Heart right ventricle (tissue), 16 donors: ENCODE data around the gene P3H2. TPM values are rescaled to one million over a fixed set of nuclear protein-coding genes. Genes with fewer than 3 reads are reported as not detected.

Experiments
- ATAC-seq, 8 donors: fragments of 200-7000 bp; cut with Tn5 transposase; one replicate each; pipeline ENCODE4 v1.9.1; 2020; ENCODE audit warnings: mild to moderate bottlenecking in 8 of 8, moderate library complexity in 8 of 8, moderate number of reproducible peaks in 1 of 8
- DNase-seq, 2 donors: peaks; one replicate each; pipeline ENCODE4 v3.0.0-alpha.2; 2020
- H3K27ac ChIP-seq, 10 donors: fragments of 200-600 bp; sonication (generic) in 2 of 10; one replicate each; pipeline versions ENCODE4 v1.5.0 to v1.8.0; 2020 to 2022; ENCODE audit warnings: mild to moderate bottlenecking in 3 of 10
- H3K27me3 ChIP-seq, 7 donors: fragments of 200-600 bp; one replicate each; pipeline ENCODE4 v1.8.0; 2021 to 2022; ENCODE audit warnings: mild to moderate bottlenecking in 2 of 7
- H3K36me3 ChIP-seq, 9 donors: fragments of 200-600 bp; sonication (generic) in 1 of 9; one replicate each; pipeline versions ENCODE4 v1.5.0 to v1.8.0; 2020 to 2022; ENCODE audit warnings: mild to moderate bottlenecking in 2 of 9
- H3K4me1 ChIP-seq, 9 donors: fragments of 200-600 bp; sonication (generic) in 1 of 9; one replicate each; pipeline versions ENCODE4 v1.5.0 to v1.8.0; 2020 to 2022; ENCODE audit warnings: mild to moderate bottlenecking in 4 of 9
- H3K4me3 ChIP-seq, 10 donors: fragments of 200-600 bp; sonication (generic) in 2 of 10; one replicate each; pipeline versions ENCODE4 v1.5.0 to v1.8.0; 2020 to 2022; ENCODE audit warnings: mild to moderate bottlenecking in 7 of 10, moderate library complexity in 2 of 10
- H3K9me3 ChIP-seq, 11 donors: fragments of 200-600 bp in 10 of 11; sonication (generic) in 2 of 11; one replicate each; pipeline versions ENCODE4 v1.5.0 to v1.8.0; 2013 to 2022; ENCODE audit warnings: mild to moderate bottlenecking in 2 of 11, control low read depth in 1 of 11, moderate library complexity in 1 of 11
- WGBS, 2 donors: extraction: QIAGEN DNeasy Blood & Tissue Kit; methylation state at CpG; one replicate each; pipeline ENCODE4 v1.1.7; 2013; ENCODE audit warnings: inconsistent platforms in 1 of 2; 5-methylcytosine and 5-hydroxymethylcytosine counted together
- intact Hi-C, 10 donors: fragments of 100-400 bp; cut with DNase I; formaldehyde crosslinking; loops; one replicate each; pipeline versions ENCODE4 v1.11.1 to v1.14.2; 2022
- polyA plus RNA-seq, 2 donors: library from polyadenylated mRNA; stranded (reverse); fragments of 200-250 nt; gene quantifications; one replicate each; pipeline ENCODE4 v1.2.3, GENCODE V29; 2013
- total RNA-seq, 10 donors: library from RNA; stranded (reverse); fragmentation: NEBNext Ultra II Directional in 3 of 10; extraction: Animal tissue kit (Norgen Biotek cat#: 25700) in 3 of 10; gene quantifications; one replicate each; pipeline versions ENCODE4 v1.2.1 to v1.2.4, GENCODE V29; 2021 to 2023
- TF ChIP-seq, protein P1 (sequence below), 9 donors: fragments of 200-600 bp; sonication (generic) in 2 of 9; IDR thresholded peaks; one replicate each; pipeline versions ENCODE4 v1.5.0 to v1.8.0; 2021 to 2022; ENCODE audit warnings: antibody characterized with exemption in 9 of 9, mild to moderate bottlenecking in 5 of 9, moderate library complexity in 1 of 9
- donor health status: Arrhythmogenic right ventricular cardiomyopathy.
- donor health status: ischemic (EF 13 %, LVEDD 7.1; RV severe dilation, severe dysfunction).
- donor health status: healthy with polysubstance abuse.
- donor health status: DM: no; HTN: yes; CAD: no.
- donor health status: DM: no; HTN: no; CAD: no.
- donor health status: ischemic (EF 25% LVEDD 6.9; RV normal size, moderate dysfunction).
- donor health status: ischemic (EF 25% LVEDD 5.7; RV mildly dilated, moderate dysfunction).
- donor health status: healthy.
- donor health status: DM: yes; HTN: yes; CAD: no.
- donor health status: Ischemic cardiomyopathy.
- donor health status: ischemic (EF 35%, LVEDD 5.7; RV mildly dilated, moderate dysfunction).
- donor health status: nonischemic (EF 11% LVEDD 7.7; RV severe dilation, severe dysfunction).
- donor health status: DM: yes; HTN: yes; CAD: no.
- donor health status: PGD.
- donor health status: ischemic (EF 29% LVEDD 5.4; RV normal size, mild dysfunction).
- donor health status: nonischemic (EF 23%, LVEDD 6.1; RV moderate dilation, normal function).

Gene P3H2
- total and polyA plus RNA-seq, 12 donors: 0.49 to 28.8 (median 3.5) TPM

- WGBS, 2 donors: 76 to 87% methylated on average over 4 of the region's 4 CpGs
- Histone ChIP-seq H3K36me3 (no peaks in the 10 kb centered on the region), H3K27ac (no peak overlapping the region), H3K27me3 (no peaks in the 10 kb centered on the region), H3K9me3 (no peaks in the 10 kb centered on the region), H3K4me1 (peaks cover 0 to 43% (median 26%) of the 10 kb centered on the region in 9 donors), H3K4me3 (no peak overlapping the region)
- intact Hi-C loops: no loop called here
- no peak for DNase-seq
- TF ChIP-seq, protein P1, sequence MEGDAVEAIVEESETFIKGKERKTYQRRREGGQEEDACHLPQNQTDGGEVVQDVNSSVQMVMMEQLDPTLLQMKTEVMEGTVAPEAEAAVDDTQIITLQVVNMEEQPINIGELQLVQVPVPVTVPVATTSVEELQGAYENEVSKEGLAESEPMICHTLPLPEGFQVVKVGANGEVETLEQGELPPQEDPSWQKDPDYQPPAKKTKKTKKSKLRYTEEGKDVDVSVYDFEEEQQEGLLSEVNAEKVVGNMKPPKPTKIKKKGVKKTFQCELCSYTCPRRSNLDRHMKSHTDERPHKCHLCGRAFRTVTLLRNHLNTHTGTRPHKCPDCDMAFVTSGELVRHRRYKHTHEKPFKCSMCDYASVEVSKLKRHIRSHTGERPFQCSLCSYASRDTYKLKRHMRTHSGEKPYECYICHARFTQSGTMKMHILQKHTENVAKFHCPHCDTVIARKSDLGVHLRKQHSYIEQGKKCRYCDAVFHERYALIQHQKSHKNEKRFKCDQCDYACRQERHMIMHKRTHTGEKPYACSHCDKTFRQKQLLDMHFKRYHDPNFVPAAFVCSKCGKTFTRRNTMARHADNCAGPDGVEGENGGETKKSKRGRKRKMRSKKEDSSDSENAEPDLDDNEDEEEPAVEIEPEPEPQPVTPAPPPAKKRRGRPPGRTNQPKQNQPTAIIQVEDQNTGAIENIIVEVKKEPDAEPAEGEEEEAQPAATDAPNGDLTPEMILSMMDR (IDR thresholded peaks at IDR 0.05): no peak
- ATAC-seq: no peak
Observed at GRCh38 chr3:190097025-190097424, 23.7 kb downstream of the P3H2 start.

DNA sequence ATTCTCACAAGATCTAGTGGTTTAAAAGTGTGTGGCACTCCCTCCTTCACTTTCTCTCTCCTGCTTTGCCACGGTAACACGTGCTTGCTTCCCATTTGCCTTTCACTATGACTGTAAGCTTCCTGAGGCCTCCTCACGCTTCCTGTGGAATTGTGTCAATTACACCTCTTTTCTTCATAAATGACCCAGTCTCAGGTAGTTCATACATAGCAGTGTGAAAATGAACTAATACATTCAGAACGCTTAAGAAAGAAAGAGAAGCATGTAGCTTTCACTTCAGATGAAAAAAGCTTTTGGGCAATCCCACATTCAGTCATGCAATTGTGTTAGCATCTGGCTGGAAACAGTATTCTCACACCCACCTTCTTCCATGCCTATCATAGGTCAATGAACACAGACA is 24.4 kb downstream of the P3H2 start:
- no peak for ATAC-seq
- Histone ChIP-seq H3K4me1 (peaks cover 0 to 39% (median 20%) of the 10 kb centered on the region in 9 donors), H3K9me3 (no peaks in the 10 kb centered on the region), H3K36me3 (no peaks in the 10 kb centered on the region), H3K27me3 (no peaks in the 10 kb centered on the region), H3K27ac (no peak overlapping the region), H3K4me3 (no peak overlapping the region)
- intact Hi-C loops: no loop called here
- TF ChIP-seq, protein P1 (IDR thresholded peaks at IDR 0.05): no peak
- DNase-seq: no peak
- WGBS, 2 donors: 89 to 94% methylated on average over 4 of the region's 4 CpGs

GRCh38 chr3:190094160-190094718 is 26.5 kb downstream of the P3H2 start:
- no peaks in the 10 kb centered on the region for H3K9me3 ChIP-seq
- intact Hi-C loops: no loop called here
- H3K27ac ChIP-seq: peak overlapping the region in 1 of 10 donors; percentile 7
- ATAC-seq (peak in 6 of 8 donors; percentile 39 to 77 (median 50)), DNase-seq (no peak)
- H3K4me3 ChIP-seq: no peak overlapping the region
- H3K27me3 ChIP-seq: no peaks in the 10 kb centered on the region
- TF ChIP-seq, protein P1 (IDR thresholded peaks at IDR 0.05): no peak
- WGBS, 2 donors: 26 to 38% methylated on average over 1 of the region's 1 CpG
- peaks cover 0 to 33% (median 15%) of the 10 kb centered on the region in 9 donors for H3K4me1 ChIP-seq
- H3K36me3 ChIP-seq: no peaks in the 10 kb centered on the region

GRCh38 chr3:190092250-190092649 is 28.4 kb downstream of the P3H2 start:
- Histone ChIP-seq H3K4me3 (no peak overlapping the region), H3K36me3 (no peaks in the 10 kb centered on the region), H3K4me1 (peaks cover 0 to 30% (median 7%) of the 10 kb centered on the region in 9 donors), H3K27ac (peak overlapping the region in 2 of 10 donors; percentile 13 to 23), H3K9me3 (no peaks in the 10 kb centered on the region), H3K27me3 (no peaks in the 10 kb centered on the region)
- no peak for DNase-seq
- WGBS, 2 donors: 30 to 49% methylated on average over 2 of the region's 2 CpGs
- TF ChIP-seq, protein P1 (IDR thresholded peaks at IDR 0.05): no peak
- intact Hi-C loops: no loop called here
- ATAC-seq: peak in 6 of 8 donors; percentile 24 to 66 (median 58)
